ENCODE data around the gene NPC2.

DNA sequence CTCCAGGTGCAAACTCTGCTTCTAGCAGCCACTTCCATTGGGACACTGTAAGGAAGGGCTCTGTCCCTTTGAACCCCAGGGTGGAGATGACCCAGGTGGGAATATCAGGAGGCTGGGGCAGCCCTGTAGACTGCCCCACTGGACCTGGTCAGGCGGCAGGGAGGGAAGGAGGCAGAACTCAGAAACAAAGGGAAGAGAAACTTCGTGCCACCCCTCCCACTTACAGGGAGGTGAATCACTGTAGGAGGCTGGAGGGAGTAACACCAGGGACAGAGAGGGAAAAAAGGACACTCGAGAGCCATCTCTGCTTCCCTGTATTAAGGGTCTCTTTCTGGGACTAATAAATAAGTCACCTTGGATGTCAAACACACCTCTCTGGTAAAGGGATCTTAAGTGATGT is 37.9 kb upstream of the NPC2 start:
- no peak for TF ChIP-seq CTCF (conservative IDR thresholded peaks at IDR 0.05)
- no peak for TF ChIP-seq ZFX (IDR thresholded peaks at IDR 0.05)
